ENCODE data around the gene FANK1.

FANK1 gene

DNA sequence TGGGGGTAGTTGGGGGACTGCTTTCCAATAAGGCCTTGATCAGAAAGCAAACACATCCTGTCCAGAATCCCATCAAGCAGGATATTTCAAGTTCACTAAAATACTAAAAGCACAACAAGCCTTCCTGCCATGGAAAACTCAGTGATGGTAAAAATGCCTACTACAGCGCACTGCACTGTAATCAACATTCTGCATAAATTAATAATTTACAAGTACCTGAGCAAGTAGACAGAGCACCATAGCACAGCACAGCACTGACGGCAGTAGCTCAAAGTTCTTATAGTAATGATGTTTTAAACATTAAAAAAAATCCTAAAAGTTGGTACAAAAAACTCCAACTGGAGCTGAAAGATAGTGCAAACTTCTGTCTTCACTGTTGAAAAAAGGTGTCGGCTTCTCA lies 120.5 kb downstream of the FANK1 start:
- TF ChIP-seq, protein P1, sequence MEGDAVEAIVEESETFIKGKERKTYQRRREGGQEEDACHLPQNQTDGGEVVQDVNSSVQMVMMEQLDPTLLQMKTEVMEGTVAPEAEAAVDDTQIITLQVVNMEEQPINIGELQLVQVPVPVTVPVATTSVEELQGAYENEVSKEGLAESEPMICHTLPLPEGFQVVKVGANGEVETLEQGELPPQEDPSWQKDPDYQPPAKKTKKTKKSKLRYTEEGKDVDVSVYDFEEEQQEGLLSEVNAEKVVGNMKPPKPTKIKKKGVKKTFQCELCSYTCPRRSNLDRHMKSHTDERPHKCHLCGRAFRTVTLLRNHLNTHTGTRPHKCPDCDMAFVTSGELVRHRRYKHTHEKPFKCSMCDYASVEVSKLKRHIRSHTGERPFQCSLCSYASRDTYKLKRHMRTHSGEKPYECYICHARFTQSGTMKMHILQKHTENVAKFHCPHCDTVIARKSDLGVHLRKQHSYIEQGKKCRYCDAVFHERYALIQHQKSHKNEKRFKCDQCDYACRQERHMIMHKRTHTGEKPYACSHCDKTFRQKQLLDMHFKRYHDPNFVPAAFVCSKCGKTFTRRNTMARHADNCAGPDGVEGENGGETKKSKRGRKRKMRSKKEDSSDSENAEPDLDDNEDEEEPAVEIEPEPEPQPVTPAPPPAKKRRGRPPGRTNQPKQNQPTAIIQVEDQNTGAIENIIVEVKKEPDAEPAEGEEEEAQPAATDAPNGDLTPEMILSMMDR (IDR thresholded peaks at IDR 0.05; ENCODE audit: low read depth, low read length) = no peak
- no peak overlapping the region for H3K4me3 ChIP-seq (ENCODE audit: low read depth, low read length)

DNA sequence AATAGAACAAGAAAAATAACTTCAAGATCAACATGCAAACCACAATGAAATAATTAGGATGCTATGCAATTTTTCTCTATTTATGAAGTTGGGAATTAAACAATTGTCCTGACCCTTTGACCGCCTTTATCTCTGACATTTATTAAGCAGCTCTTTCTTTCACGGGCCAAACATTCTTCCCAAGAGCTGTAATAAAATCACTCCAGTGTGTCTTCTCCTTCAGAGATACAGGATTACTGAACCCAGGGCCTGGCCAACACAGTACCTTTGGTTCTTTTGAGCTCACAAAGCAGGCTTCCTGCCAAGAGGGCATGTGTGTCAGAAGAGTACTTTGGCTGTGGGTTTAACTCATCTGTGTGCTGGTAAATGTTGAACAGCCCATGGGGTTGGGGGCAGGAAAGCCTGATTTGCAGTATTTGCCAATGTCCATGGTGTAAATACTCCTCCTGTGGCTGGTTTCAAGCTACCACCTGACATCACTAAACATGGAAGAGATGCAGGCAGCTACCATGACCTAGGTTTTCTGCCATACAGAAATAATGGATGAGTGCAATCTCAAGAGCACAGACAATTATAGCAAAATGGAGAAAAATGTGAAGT lies 121.7 kb downstream of the FANK1 start:
- H3K4me3 ChIP-seq (ENCODE audit: low read depth, low read length) = no peak overlapping the region
- TF ChIP-seq, protein P1 (IDR thresholded peaks at IDR 0.05; ENCODE audit: low read depth, low read length) = no peak

DNA sequence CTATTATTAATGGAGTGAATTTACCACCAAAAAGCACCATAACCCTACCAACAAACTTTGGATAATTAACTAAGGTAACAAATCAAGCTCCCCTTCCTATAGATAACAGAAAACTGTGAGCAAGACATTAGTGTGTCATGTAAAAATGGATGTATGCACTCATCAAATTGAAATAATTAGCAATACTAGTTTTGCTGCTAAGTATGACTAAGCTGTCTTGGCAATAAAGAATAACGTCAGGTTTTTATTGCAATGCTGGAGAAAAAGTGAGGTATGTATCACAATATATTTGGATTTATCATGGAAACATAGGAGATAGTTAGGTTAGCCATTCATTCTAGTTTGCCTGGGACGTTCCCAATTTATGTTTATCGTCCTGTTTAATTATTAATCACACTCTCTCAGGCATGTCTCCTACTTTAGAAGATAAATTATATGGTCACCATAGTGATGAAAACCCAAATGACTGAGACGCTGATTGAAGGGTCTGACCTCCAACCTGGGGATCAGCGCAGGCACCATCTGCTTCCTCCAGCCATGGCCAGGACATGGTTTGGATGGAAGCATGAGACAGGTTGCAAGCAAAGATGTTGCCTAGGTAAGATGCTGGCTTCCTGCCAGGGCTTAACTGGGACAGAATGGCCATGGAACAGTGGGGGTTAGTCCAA lies 125.6 kb downstream of the FANK1 start:
- TF ChIP-seq, protein P1 (IDR thresholded peaks at IDR 0.05; ENCODE audit: low read depth, low read length) = no peak
- no peak overlapping the region for H3K4me3 ChIP-seq (ENCODE audit: low read depth, low read length)

DNA sequence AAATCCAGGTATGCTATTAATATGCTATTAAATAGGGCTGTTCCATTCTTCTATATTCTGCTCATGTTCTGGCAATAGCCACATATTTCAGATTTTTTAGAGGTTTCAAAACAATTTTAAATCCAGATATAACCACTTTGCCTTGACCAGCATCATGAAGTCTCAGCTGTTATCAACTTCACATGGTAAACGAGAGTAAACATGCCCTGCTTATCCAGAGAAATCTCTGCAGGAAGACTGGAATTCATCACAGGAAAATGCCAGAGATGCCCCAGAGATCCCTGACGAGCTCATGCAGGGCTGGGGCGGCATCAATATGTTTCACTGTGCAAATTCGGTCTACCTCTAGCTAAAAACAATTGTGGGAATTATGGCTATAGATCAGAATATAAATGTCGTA lies 126.5 kb downstream of the FANK1 start:
- TF ChIP-seq, protein P1 (IDR thresholded peaks at IDR 0.05; ENCODE audit: low read depth, low read length) = no peak

DNA sequence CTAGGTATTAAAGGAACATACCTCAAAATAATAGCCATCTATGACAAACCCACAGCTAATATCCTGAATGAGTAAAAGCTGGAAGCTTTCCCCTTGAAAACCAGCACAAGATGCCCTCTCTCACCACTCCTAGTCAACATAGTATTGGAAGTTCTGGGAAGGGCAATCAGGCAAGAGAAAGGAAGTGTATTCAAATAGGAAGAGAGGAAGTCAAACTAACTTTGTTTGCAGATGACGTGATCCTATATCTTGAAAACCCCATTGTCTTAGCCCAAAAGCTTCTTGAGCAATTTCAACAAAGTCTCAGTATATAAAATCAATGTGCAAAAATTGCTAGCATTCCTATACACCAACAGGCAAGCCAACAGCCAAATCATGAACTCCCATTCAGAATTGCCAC lies 131.3 kb downstream of the FANK1 start:
- TF ChIP-seq, protein P1 (IDR thresholded peaks at IDR 0.05; ENCODE audit: low read depth, low read length) = no peak
- no peak overlapping the region for H3K4me3 ChIP-seq (ENCODE audit: low read depth, low read length)

More for the DNA sequence above, 126.5 kb downstream of the FANK1 start:
- no peak overlapping the region for H3K4me3 ChIP-seq (ENCODE audit: low read depth, low read length)

DNA sequence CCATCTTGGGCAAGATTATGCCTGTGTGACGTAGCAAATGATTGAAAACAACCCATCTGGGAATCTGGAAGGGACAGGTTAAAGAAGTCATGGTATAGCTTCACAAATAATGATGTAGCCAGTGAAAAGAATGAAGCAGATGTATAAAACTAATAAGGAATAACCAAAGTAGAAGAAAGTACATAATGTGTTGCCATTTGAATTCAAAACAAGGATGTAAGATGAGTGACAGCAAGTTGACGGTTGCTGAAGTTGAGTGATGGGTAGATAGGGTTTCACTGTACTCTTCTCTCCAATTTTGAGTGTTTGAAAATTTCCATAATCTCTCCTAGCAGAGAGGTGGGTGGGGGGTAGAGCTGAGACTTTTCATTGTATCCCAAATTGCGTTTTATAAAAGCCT lies 133.6 kb downstream of the FANK1 start:
- H3K4me3 ChIP-seq (ENCODE audit: low read depth, low read length) = no peak overlapping the region
- TF ChIP-seq, protein P1 (IDR thresholded peaks at IDR 0.05; ENCODE audit: low read depth, low read length) = no peak

DNA sequence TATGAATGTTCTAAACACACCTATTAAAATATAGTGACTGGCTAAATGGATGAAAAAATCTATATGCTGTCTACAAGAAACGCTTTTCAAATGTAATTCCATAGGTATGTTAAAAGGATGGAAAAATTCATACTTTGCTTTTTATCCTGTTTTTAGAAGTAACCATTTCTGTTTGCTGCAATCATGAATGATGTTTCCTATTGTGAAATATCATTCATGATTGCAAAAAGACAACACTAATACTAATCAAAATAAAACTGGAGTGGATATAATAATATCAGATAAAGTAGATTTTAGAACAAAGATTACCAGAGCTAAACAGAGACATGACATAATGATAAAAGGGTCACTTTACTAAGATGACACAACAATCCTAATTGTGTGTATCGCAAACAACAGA lies 138.2 kb downstream of the FANK1 start:
- TF ChIP-seq, protein P1 (IDR thresholded peaks at IDR 0.05; ENCODE audit: low read depth, low read length) = no peak
- no peak overlapping the region for H3K4me3 ChIP-seq (ENCODE audit: low read depth, low read length)
